Measurements from ENCODE around the gene VSX2. TPM values are rescaled to one million over a fixed set of nuclear protein-coding genes. Genes with fewer than 3 reads are reported as not detected.

Gene VSX2
- total RNA-seq, 1 experiment from 2014 or later = 0.02 TPM

- Histone ChIP-seq H3K36me3 (no peaks in the 10 kb centered on the region), H3K4me3 (no peak overlapping the region), H3K4me1 (peaks cover 14% of the 10 kb centered on the region), H3K9me3 (replicated peaks) (no peaks in the 10 kb centered on the region), H3K27me3 (no peaks in the 10 kb centered on the region), H3K27ac (no peak overlapping the region)
- no peak for DNase-seq
Observed at GRCh38 chr14:74216671-74217070, 22.6 kb upstream of the VSX2 start.

DNA sequence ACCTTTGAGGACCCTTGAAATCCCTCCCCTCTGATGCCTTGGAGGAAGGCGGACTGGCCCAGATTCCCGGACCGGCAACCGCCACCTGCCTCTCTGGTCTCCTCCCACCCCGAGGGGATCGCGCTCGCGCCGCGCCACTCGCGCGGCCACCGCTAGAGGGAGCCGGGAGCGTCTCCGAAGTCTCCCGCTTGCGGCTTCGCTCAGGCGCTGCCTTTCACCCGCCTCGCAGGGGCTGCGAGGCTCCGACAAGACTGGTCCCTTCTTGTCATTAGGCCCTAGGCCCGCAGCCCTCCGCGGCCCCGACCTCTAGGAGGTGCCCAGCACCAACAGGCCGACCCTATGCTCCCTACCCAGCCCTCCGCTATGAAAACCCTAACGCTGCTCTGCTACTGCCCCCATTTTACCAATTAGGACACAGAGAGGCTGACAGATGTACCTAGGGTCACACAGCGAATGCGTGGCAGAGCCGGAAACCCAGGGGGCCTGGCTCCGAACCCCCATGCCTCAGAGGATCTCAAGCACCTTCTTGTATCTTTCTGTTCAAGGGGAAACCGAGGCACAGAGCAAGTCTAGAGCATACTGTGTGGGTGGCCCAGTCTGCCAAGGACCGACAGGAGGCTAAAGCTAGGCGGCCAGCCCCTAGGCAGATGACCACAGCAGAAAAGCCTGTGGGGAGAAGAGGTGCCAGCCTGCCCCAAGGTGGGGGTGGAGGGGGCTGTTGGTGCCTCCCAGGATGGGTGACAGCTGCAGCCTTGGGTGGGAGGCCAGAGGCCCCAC, 21.4 kb upstream of the VSX2 start:
- peak; percentile 77 to 81 for DNase-seq
- H3K4me1 ChIP-seq = peaks cover 16% of the 10 kb centered on the region
- peak overlapping the region; percentile 15; the same call in 1 of the 2 replicates for H3K4me3 ChIP-seq
- H3K36me3 ChIP-seq = no peaks in the 10 kb centered on the region
- no peaks in the 10 kb centered on the region for H3K27me3 ChIP-seq
- no peak overlapping the region for H3K27ac ChIP-seq
- H3K9me3 ChIP-seq (replicated peaks) = no peaks in the 10 kb centered on the region

GRCh38 chr14:74218462-74218861, 20.8 kb upstream of the VSX2 start:
- Histone ChIP-seq H3K36me3 (no peaks in the 10 kb centered on the region), H3K4me3 (no peak overlapping the region), H3K27ac (no peak overlapping the region), H3K9me3 (replicated peaks) (no peaks in the 10 kb centered on the region), H3K27me3 (no peaks in the 10 kb centered on the region), H3K4me1 (peaks cover 16% of the 10 kb centered on the region)
- DNase-seq = no peak

- DNase-seq = no peak
- peaks cover 16% of the 10 kb centered on the region for H3K4me1 ChIP-seq
- H3K9me3 ChIP-seq (replicated peaks) = no peaks in the 10 kb centered on the region
- no peak overlapping the region for H3K4me3 ChIP-seq
- H3K36me3 ChIP-seq = no peaks in the 10 kb centered on the region
- no peak overlapping the region for H3K27ac ChIP-seq
- H3K27me3 ChIP-seq = no peaks in the 10 kb centered on the region
Observed at GRCh38 chr14:74219277-74220205, 19.7 kb upstream of the VSX2 start.

DNA sequence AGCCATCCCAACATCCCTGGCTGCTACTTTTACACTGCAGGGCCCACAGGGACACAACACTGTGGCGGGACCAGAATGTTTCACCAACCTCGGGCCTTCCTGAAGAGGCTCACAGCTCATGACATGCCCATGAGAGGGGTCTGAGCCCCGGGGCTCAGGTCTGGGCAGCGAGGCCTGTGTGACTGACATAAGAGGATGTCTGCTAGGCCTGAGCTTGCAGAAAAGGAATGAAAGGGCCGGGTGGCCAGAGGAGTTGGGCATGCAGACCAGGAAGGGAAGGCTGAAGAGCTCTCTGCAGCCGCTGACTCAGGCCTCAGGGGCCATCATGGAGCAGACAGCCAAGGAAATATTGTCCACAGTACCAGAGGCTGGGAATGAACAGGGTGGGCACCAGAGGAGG, 18.3 kb upstream of the VSX2 start:
- H3K9me3 ChIP-seq (replicated peaks) = no peaks in the 10 kb centered on the region
- no peak for DNase-seq
- peaks cover 16% of the 10 kb centered on the region for H3K4me1 ChIP-seq
- H3K4me3 ChIP-seq = no peak overlapping the region
- no peak overlapping the region for H3K27ac ChIP-seq
- no peaks in the 10 kb centered on the region for H3K36me3 ChIP-seq
- no peaks in the 10 kb centered on the region for H3K27me3 ChIP-seq

- Histone ChIP-seq H3K27me3 (no peaks in the 10 kb centered on the region), H3K27ac (no peak overlapping the region), H3K4me3 (no peak overlapping the region), H3K36me3 (no peaks in the 10 kb centered on the region), H3K4me1 (peaks cover 16% of the 10 kb centered on the region), H3K9me3 (replicated peaks) (no peaks in the 10 kb centered on the region)
- DNase-seq = no peak
Observed at GRCh38 chr14:74221741-74222140, 17.5 kb upstream of the VSX2 start.

GRCh38 chr14:74223016-74223415, 16.2 kb upstream of the VSX2 start:
- Histone ChIP-seq H3K4me1 (peaks cover 15% of the 10 kb centered on the region), H3K36me3 (no peaks in the 10 kb centered on the region), H3K4me3 (no peak overlapping the region; the same call in 1 of the 2 replicates), H3K27ac (peak overlapping the region; percentile 54; the same call in 1 of the 2 replicates), H3K27me3 (no peaks in the 10 kb centered on the region), H3K9me3 (replicated peaks) (no peaks in the 10 kb centered on the region)
- DNase-seq = peak; percentile 50 to 56

GRCh38 chr14:74231784-74232183, 7.5 kb upstream of the VSX2 start:
- no peak for DNase-seq
- no peaks in the 10 kb centered on the region; the same call in 1 of the 2 replicates for H3K27me3 ChIP-seq

DNA sequence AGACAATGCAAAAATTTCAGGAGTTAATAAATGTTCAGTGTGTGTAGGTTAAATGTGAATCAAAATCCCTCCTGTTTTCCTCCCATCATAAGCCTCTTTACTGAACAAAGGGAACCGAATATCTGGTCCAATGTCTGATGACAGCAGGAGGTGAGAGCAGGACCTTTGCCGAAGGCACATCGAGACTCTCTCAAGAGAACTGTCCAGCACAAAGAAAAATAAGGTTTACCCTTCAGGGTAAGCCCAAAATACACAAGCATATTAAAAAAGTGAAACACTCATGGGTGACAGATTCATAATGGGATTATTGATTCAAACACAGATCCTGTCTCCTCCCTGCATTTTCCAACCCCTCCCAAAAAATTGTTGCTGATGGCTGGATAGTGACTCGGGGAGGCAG, 4.2 kb upstream of the VSX2 start:
- no peaks in the 10 kb centered on the region; the same call in 1 of the 2 replicates for H3K27me3 ChIP-seq
- H3K27ac ChIP-seq = no peak overlapping the region
- H3K36me3 ChIP-seq = no peaks in the 10 kb centered on the region
- H3K4me1 ChIP-seq = no peaks in the 10 kb centered on the region
- H3K9me3 ChIP-seq (replicated peaks) = 0 out of 2 replicates have a peak, but pooled peaks cover 3% of the 10 kb centered on the region
- no peak overlapping the region for H3K4me3 ChIP-seq
- no peak for DNase-seq

More at GRCh38 chr14:74231784-74232183, 7.5 kb upstream of the VSX2 start:
- Histone ChIP-seq H3K9me3 (replicated peaks) (0 out of 2 replicates have a peak, but pooled peaks cover 3% of the 10 kb centered on the region), H3K4me3 (no peak overlapping the region), H3K36me3 (no peaks in the 10 kb centered on the region), H3K4me1 (no peaks in the 10 kb centered on the region), H3K27ac (no peak overlapping the region)

DNA sequence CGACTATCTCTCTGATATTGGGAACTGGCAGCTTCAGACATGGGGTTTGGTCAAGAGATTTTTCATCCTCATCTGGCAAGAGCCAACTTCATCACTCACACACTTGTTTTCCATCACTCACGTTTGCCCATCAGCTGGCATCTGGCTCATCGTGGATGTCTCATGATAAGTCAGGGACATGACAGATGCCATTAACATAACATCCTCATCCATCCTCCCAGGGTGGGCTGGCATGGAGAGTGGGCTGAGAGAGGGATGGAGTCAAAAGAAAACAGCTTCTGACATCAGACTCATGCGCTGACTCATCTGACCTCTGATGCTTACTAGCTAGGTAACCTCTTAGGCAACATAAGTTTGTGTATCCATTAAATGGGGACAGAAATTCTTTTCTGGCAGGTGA, 1.8 kb upstream of the VSX2 start:
- DNase-seq = no peak
- H3K27me3 ChIP-seq = no peaks in the 10 kb centered on the region

GRCh38 chr14:74239848-74240793, 872 bp downstream of the VSX2 start:
- H3K27me3 ChIP-seq = no peaks in the 10 kb centered on the region
- no peak overlapping the region for H3K27ac ChIP-seq
- DNase-seq = no peak
- H3K9me3 ChIP-seq (replicated peaks) = no peaks in the 10 kb centered on the region
- no peaks in the 10 kb centered on the region for H3K4me1 ChIP-seq
- H3K36me3 ChIP-seq = no peaks in the 10 kb centered on the region
- H3K4me3 ChIP-seq = no peak overlapping the region

More for the DNA sequence above, 1.8 kb upstream of the VSX2 start:
- no peaks in the 10 kb centered on the region for H3K9me3 ChIP-seq (replicated peaks)
- no peak overlapping the region for H3K4me3 ChIP-seq
- H3K4me1 ChIP-seq = no peaks in the 10 kb centered on the region
- no peaks in the 10 kb centered on the region for H3K36me3 ChIP-seq
- H3K27ac ChIP-seq = no peak overlapping the region

- Histone ChIP-seq H3K4me1 (no peaks in the 10 kb centered on the region), H3K27me3 (no peaks in the 10 kb centered on the region), H3K27ac (no peak overlapping the region), H3K4me3 (no peak overlapping the region), H3K9me3 (replicated peaks) (no peaks in the 10 kb centered on the region), H3K36me3 (no peaks in the 10 kb centered on the region)
- no peak for DNase-seq
Observed at GRCh38 chr14:74240794-74241651, 1.8 kb downstream of the VSX2 start.

- H3K4me1 ChIP-seq = no peaks in the 10 kb centered on the region
- H3K9me3 ChIP-seq (replicated peaks) = no peaks in the 10 kb centered on the region
- H3K4me3 ChIP-seq = no peak overlapping the region
- no peaks in the 10 kb centered on the region for H3K36me3 ChIP-seq
- DNase-seq = no peak
- no peaks in the 10 kb centered on the region for H3K27me3 ChIP-seq
- no peak overlapping the region for H3K27ac ChIP-seq
Observed at GRCh38 chr14:74241652-74242017, 2.4 kb downstream of the VSX2 start.

Measured in SJCRH30 (cell line).